ENCODE measurements around the gene SLC35B1. TPM values are rescaled to one million over a fixed set of nuclear protein-coding genes. Genes with fewer than 3 reads are reported as not detected.

Gene SLC35B1
- total RNA-seq, 1 experiment from 2014 or later, result 104 TPM

DNA sequence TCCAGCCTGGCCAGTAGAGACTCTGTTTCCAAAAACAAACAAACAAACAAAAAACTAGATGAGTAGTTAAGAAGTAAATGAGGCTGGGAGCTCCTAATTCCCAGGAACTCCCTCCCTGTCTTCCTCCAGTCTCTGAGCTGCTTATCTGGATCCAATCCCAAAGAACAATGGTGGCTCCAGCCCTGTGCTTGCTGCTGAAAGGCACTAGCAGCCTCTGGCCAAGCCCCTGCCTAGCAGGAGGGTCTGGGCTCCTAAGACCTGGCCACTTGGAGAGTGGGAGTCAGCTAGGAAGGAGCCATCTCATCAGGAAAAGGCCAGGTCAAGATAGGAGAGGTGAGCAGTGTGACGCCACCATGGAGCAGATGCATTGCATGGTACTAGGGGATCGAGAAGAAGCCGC is 14.3 kb upstream of the SLC35B1 start:
- ChIA-PET CTCF (no interaction called here), POLR2A (ENCODE audit: low non-redundant PET) (no interaction called here)
- Histone ChIP-seq H3K9me3 (ENCODE audit: low read depth, low read length, poor library complexity, severe bottlenecking) (no peaks in the 10 kb centered on the region), H3K27ac (ENCODE audit: low read depth, low read length, poor library complexity, severe bottlenecking) (no peak overlapping the region), H3K4me1 (ENCODE audit: insufficient read depth, low read length, poor library complexity, severe bottlenecking) (no peaks in the 10 kb centered on the region), H3K4me3 (ENCODE audit: low read depth, low read length, poor library complexity, severe bottlenecking) (no peak overlapping the region), H3K27me3 (replicated peaks; ENCODE audit: insufficient read depth, low read depth, low read length, poor library complexity) (no peaks in the 10 kb centered on the region), H3K36me3 (ENCODE audit: insufficient read depth, low read length, poor library complexity, severe bottlenecking) (no peaks in the 10 kb centered on the region)
- TF ChIP-seq, protein P1, sequence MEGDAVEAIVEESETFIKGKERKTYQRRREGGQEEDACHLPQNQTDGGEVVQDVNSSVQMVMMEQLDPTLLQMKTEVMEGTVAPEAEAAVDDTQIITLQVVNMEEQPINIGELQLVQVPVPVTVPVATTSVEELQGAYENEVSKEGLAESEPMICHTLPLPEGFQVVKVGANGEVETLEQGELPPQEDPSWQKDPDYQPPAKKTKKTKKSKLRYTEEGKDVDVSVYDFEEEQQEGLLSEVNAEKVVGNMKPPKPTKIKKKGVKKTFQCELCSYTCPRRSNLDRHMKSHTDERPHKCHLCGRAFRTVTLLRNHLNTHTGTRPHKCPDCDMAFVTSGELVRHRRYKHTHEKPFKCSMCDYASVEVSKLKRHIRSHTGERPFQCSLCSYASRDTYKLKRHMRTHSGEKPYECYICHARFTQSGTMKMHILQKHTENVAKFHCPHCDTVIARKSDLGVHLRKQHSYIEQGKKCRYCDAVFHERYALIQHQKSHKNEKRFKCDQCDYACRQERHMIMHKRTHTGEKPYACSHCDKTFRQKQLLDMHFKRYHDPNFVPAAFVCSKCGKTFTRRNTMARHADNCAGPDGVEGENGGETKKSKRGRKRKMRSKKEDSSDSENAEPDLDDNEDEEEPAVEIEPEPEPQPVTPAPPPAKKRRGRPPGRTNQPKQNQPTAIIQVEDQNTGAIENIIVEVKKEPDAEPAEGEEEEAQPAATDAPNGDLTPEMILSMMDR (conservative IDR thresholded peaks at IDR 0.05; ENCODE audit: low read depth, low read length), result no peak
- no peak for TF ChIP-seq EZH2 (IDR thresholded peaks at IDR 0.05; ENCODE audit: borderline replicate concordance, low read depth, low read length, poor library complexity, severe bottlenecking)
- BruUV-seq (replicated peaks), result no TSS peak
- intact Hi-C loops (cut with micrococcal nuclease; ENCODE audit: unreplicated experiment), result no loop called here
- no peak for DNase-seq (ENCODE audit: low spot score)

DNA sequence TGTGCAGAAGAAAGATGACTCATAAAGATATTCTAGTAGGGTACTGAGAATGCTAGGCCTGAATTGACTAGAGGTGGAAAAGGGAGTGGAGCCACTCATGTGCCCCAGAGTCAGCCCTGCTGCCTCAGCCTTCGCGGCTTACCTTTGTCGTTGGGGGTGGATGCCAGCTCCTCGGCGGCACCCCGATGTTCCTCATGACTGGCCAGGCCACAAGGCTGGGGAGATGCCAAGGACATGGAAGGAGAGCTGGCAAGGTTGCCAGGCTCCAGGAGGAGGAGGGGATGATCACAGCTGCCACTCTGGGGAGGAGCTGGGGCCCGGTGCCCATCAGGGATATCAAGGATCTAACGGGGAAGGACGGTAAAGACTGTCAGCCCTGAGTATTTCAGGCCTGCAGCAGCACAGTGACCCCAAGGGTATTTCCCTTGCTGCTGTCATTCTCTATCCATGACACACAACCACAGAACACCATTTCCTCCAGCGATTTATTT is 9.7 kb upstream of the SLC35B1 start:
- Histone ChIP-seq H3K4me1 (ENCODE audit: insufficient read depth, low read length, poor library complexity, severe bottlenecking) (no peaks in the 10 kb centered on the region), H3K27ac (ENCODE audit: low read depth, low read length, poor library complexity, severe bottlenecking) (no peak overlapping the region), H3K4me3 (ENCODE audit: low read depth, low read length, poor library complexity, severe bottlenecking) (no peak overlapping the region), H3K27me3 (replicated peaks; ENCODE audit: insufficient read depth, low read depth, low read length, poor library complexity) (no peaks in the 10 kb centered on the region), H3K9me3 (ENCODE audit: low read depth, low read length, poor library complexity, severe bottlenecking) (no peaks in the 10 kb centered on the region), H3K36me3 (ENCODE audit: insufficient read depth, low read length, poor library complexity, severe bottlenecking) (no peaks in the 10 kb centered on the region)
- TF ChIP-seq, protein P1 (conservative IDR thresholded peaks at IDR 0.05; ENCODE audit: low read depth, low read length), result no peak
- TF ChIP-seq EZH2 (IDR thresholded peaks at IDR 0.05; ENCODE audit: borderline replicate concordance, low read depth, low read length, poor library complexity, severe bottlenecking), result no peak
- BruUV-seq (replicated peaks), result no TSS peak
- intact Hi-C loops (cut with micrococcal nuclease; ENCODE audit: unreplicated experiment), result no loop called here
- POLR2A ChIA-PET (ENCODE audit: low non-redundant PET), result no interaction called here
- CTCF ChIA-PET, result no interaction called here
- DNase-seq (ENCODE audit: low spot score), result no peak

DNA sequence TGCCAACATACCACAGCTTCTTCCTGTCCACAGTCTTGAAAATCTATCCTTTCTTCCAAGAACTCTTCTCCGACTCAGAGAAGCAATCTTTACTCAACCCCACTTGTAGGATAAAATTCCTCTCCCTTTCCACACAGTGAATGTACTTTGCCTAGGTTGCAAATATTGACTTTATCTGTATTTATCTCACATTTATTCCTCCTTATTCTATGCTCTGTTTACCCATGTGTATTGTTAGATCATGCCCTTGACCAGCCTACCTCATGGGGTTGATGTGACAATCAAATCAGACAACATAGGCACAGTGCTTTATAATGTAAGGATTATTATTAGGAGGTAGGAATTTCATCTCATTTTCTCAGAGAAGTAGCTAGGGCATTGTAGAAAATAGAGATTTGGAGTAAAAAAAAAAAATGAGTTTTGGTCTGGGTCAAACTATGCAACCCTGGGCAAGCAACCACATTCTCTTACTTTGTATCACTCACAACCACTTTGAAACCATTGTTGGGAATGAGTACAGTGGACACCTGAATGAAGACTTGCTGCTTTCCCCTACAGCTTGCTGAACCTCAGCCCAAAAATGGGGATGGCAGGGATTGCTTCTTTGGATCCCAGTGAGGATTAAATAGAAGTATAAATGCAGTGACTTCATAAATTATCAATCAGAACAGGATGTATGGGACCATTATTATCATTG is 9.1 kb upstream of the SLC35B1 start:
- no peak for DNase-seq (ENCODE audit: low spot score)
- ChIA-PET CTCF (interaction anchor here (0.6 kb wide), 1 partner anchor 14 kb away, joined by 13 read pairs; no protein-coding TSS in a partner anchor), POLR2A (ENCODE audit: low non-redundant PET) (no interaction called here)
- BruUV-seq (replicated peaks), result no TSS peak
- Histone ChIP-seq H3K4me1 (ENCODE audit: insufficient read depth, low read length, poor library complexity, severe bottlenecking) (no peaks in the 10 kb centered on the region), H3K9me3 (ENCODE audit: low read depth, low read length, poor library complexity, severe bottlenecking) (no peaks in the 10 kb centered on the region), H3K27ac (ENCODE audit: low read depth, low read length, poor library complexity, severe bottlenecking) (no peak overlapping the region), H3K36me3 (ENCODE audit: insufficient read depth, low read length, poor library complexity, severe bottlenecking) (no peaks in the 10 kb centered on the region), H3K4me3 (ENCODE audit: low read depth, low read length, poor library complexity, severe bottlenecking) (no peak overlapping the region), H3K27me3 (replicated peaks; ENCODE audit: insufficient read depth, low read depth, low read length, poor library complexity) (no peaks in the 10 kb centered on the region)
- TF ChIP-seq, protein P1 (conservative IDR thresholded peaks at IDR 0.05; ENCODE audit: low read depth, low read length), result no peak
- TF ChIP-seq EZH2 (IDR thresholded peaks at IDR 0.05; ENCODE audit: borderline replicate concordance, low read depth, low read length, poor library complexity, severe bottlenecking), result no peak
- intact Hi-C loops (cut with micrococcal nuclease; ENCODE audit: unreplicated experiment), result no loop called here
